Trophoblast cell (in vitro differentiated cells and primary cell): ENCODE measurements around the gene USP16.
A peak's percentile ranks its signal among the peaks of the same experiment; 100 is the strongest.

Source experiments
- DNase-seq, 2 donors: peaks; one replicate each; pipeline ENCODE4 v3.0.0-alpha.2; 2016
- H2AFZ ChIP-seq: 2 replicates; pipeline ENCODE4 v1.6.1; 2013; ENCODE audit warnings: low read length, moderate library complexity, mild to moderate bottlenecking; ENCODE audit not compliant: insufficient read depth, poor library complexity
- H2AK5ac ChIP-seq: 2 replicates; pipeline ENCODE4 v1.6.1; 2013; ENCODE audit warnings: mild to moderate bottlenecking, low read length
- H2BK120ac ChIP-seq: 2 replicates; pipeline ENCODE4 v1.6.1; 2013; ENCODE audit warnings: low read length, mild to moderate bottlenecking, moderate library complexity; ENCODE audit not compliant: insufficient read depth, poor library complexity
- H2BK12ac ChIP-seq: 2 replicates; pipeline ENCODE4 v1.6.1; 2013; ENCODE audit warnings: mild to moderate bottlenecking, low read length, moderate library complexity
- H2BK5ac ChIP-seq: 2 replicates; pipeline ENCODE4 v1.6.1; 2013; ENCODE audit warnings: low read length, low read depth, moderate library complexity, mild to moderate bottlenecking; ENCODE audit not compliant: poor library complexity
- H3K14ac ChIP-seq: 2 replicates; pipeline ENCODE4 v1.6.1; 2013; ENCODE audit warnings: mild to moderate bottlenecking, low read length
- H3K18ac ChIP-seq: 2 replicates; pipeline ENCODE4 v1.6.1; 2013; ENCODE audit warnings: mild to moderate bottlenecking, low read length
- H3K23ac ChIP-seq: 2 replicates; pipeline ENCODE4 v1.6.1; 2013; ENCODE audit warnings: low read length
- H3K27ac ChIP-seq: 2 replicates; pipeline ENCODE4 v1.5.1; 2013; ENCODE audit warnings: low read depth, mild to moderate bottlenecking, inconsistent platforms, low read length, moderate library complexity
- H3K27me3 ChIP-seq: 2 replicates; pipeline ENCODE4 v1.6.1; 2013; ENCODE audit warnings: inconsistent platforms, mild to moderate bottlenecking, low read length, moderate library complexity; ENCODE audit not compliant: insufficient read depth
- H3K36me3 ChIP-seq, 2 experiments: 1 replicate in 1 of 2; 2 replicates in 1 of 2; pipeline ENCODE4 v1.6.1; 2013; ENCODE audit warnings: low read length in 2 of 2, mild to moderate bottlenecking in 2 of 2, moderate library complexity in 1 of 2; ENCODE audit not compliant: insufficient read depth in 2 of 2, control insufficient read depth in 1 of 2
- H3K4ac ChIP-seq: 2 replicates; pipeline ENCODE4 v1.6.1; 2013; ENCODE audit warnings: low read depth, mild to moderate bottlenecking, low read length, moderate library complexity
- H3K4me1 ChIP-seq, 2 experiments: 1 replicate in 1 of 2; 2 replicates in 1 of 2; pipeline ENCODE4 v1.6.1; 2013; ENCODE audit warnings: low read length in 2 of 2, mild to moderate bottlenecking in 2 of 2, moderate library complexity in 1 of 2; ENCODE audit not compliant: insufficient read depth in 2 of 2, control insufficient read depth in 1 of 2
- H3K4me2 ChIP-seq: 2 replicates; pipeline ENCODE4 v1.6.1; 2013; ENCODE audit warnings: inconsistent platforms, mild to moderate bottlenecking, low read length, moderate library complexity
- H3K4me3 ChIP-seq: 2 replicates; pipeline ENCODE4 v1.5.1; 2013; ENCODE audit warnings: mild to moderate bottlenecking, low read depth, low read length, inconsistent platforms
- H3K79me1 ChIP-seq: one replicate; pipeline ENCODE4 v1.6.1; 2013; ENCODE audit warnings: low read length
- H3K79me2 ChIP-seq: 2 replicates; pipeline ENCODE4 v1.6.1; 2013; ENCODE audit warnings: low read length, mild to moderate bottlenecking; ENCODE audit not compliant: control insufficient read depth, insufficient read depth, poor library complexity
- H3K9ac ChIP-seq: 2 replicates; pipeline ENCODE4 v1.6.1; 2013; ENCODE audit warnings: mild to moderate bottlenecking, low read length
- H3K9me3 ChIP-seq: 2 replicates; pipeline ENCODE4 v1.6.1; 2013; ENCODE audit warnings: low read depth, mild to moderate bottlenecking, control low read depth, inconsistent platforms, low read length; ENCODE audit not compliant: insufficient read depth
- H4K12ac ChIP-seq: 2 replicates; pipeline ENCODE4 v1.6.1; 2013; ENCODE audit warnings: low read depth, mild to moderate bottlenecking, low read length, moderate library complexity
- H4K8ac ChIP-seq: 2 replicates; pipeline ENCODE4 v1.6.1; 2013; ENCODE audit warnings: low read depth, mild to moderate bottlenecking, low read length, moderate library complexity
- H4K91ac ChIP-seq: one replicate; pipeline ENCODE4 v1.6.1; 2013; ENCODE audit warnings: low read depth, mild to moderate bottlenecking, low read length, moderate library complexity
- WGBS: extraction: QIAGEN DNeasy Blood & Tissue Kit; methylation state at CpG from one replicate; pipeline ENCODE4 v1.1.7; 2013; ENCODE audit warnings: missing lambda C conversion rate; ENCODE audit not compliant: insufficient read length, insufficient coverage; ENCODE audit errors: extremely low coverage; 5-methylcytosine and 5-hydroxymethylcytosine counted together

The USP16 gene

DNA sequence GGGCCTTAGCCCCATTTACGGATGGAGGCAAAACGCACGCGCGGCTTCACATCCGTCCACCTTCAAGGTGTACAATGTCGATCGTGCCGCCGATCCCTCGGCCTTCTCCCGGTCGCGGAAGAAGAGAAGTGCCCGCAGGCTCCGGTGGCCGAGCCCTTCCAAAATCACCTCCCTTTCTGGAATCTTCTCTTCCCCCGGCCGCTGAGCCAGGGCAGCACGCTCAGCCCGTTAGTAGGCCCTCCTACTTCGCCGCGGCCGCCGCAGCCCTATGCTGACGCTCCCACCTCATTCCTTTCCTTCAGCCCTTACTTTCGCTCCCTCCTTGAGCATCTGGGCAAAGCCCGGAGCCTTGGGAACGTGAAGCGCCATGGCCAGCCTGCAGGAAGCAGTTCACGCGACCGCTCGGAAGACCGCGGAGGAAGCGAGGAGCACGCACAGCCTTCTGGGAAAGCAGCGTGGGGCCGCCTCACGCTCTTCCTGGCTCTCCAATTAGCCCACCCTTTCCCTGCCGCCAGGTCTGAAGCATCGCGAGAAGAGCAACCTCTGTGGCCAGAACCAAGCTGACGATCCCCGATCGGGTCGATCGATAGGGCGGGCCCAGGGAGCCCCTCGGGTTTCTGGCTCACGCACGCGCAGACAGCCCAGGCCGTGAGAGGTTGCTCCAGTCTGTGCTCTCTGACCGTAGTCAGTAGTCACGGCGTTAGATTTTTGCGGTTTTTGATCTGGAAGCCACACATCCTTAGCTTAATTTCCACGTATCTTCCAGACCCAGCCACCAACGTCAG lies 48.9 kb downstream of the USP16 start, which contains the start of gene CCT8:
Gene CCT8, minus strand, starts transcription at position 427 of the 785 bp plus-strand sequence. Its CDS starts 58 bp downstream, at position 369.
- Histone ChIP-seq H3K4me2 (peak within 1 kb of the TSS; percentile 84), H3K4me1 (peaks cover 0 to 2% of the 10 kb centered on the region in 2 experiments)
- WGBS: no CpG with 5 or more reads among the region's 62 CpGs

DNA sequence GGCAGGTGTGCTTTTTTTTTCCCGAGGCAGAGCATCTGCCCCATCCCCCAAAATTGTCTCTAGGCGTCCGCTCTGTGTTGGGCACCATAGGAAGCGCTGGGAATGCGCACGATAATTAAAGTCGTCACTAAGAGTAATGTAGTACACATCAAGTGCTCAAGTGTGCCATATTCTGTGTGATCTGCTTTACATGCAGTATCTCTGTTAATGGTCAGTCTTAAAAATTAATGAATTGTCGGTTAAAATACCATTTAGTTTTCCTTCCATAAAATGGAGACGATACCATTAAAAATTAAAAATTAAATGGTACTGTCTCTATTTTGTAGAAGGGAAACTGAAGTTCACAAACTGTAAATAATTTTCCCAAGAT lies 49.5 kb downstream of the USP16 start:
- H2BK12ac ChIP-seq: no peak overlapping the region
- no peak overlapping the region for H2AK5ac ChIP-seq
- H2BK120ac ChIP-seq: peak overlapping the region; percentile 36
- peak overlapping the region; percentile 84 for H3K4me2 ChIP-seq
- H3K27ac ChIP-seq: peak overlapping the region; percentile 57
- H3K14ac ChIP-seq: peak overlapping the region; percentile 74
- peak overlapping the region; percentile 80 for H4K12ac ChIP-seq
- H2AFZ ChIP-seq: peak overlapping the region; percentile 92
- peak overlapping the region; percentile 94 for H3K9ac ChIP-seq
- H3K4ac ChIP-seq: peak overlapping the region; percentile 39
- no peak overlapping the region for H3K23ac ChIP-seq
- H3K18ac ChIP-seq: no peak overlapping the region
- H3K4me3 ChIP-seq: peak overlapping the region; percentile 79
- H3K36me3 ChIP-seq: no peaks in the 10 kb centered on the region
- H3K79me2 ChIP-seq: peaks cover 15% of the 10 kb centered on the region
- H3K79me1 ChIP-seq: peaks cover 8% of the 10 kb centered on the region
- peak overlapping the region; percentile 65 for H4K91ac ChIP-seq
- peaks cover 0 to 2% of the 10 kb centered on the region in 2 experiments for H3K4me1 ChIP-seq
- H2BK5ac ChIP-seq: peak overlapping the region; percentile 57
- H4K8ac ChIP-seq: peak overlapping the region; percentile 97
- no peak for DNase-seq
- no peaks in the 10 kb centered on the region for H3K27me3 ChIP-seq
- H3K9me3 ChIP-seq: no peaks in the 10 kb centered on the region
- no CpG with 5 or more reads among the region's 9 CpGs for WGBS

More for the DNA sequence above, 48.9 kb downstream of the USP16 start, which contains the start of gene CCT8:
- Histone ChIP-seq H3K23ac (no peak within 1 kb of the TSS), H2AFZ (peak within 1 kb of the TSS; percentile 92), H3K79me1 (peaks cover 8% of the 10 kb centered on the region), H4K8ac (peak within 1 kb of the TSS; percentile 97), H2BK120ac (peak within 1 kb of the TSS; percentile 39), H2BK5ac (peak within 1 kb of the TSS; percentile 60), H2BK12ac (no peak within 1 kb of the TSS), H3K36me3 (peaks cover 2 to 4% of the 10 kb centered on the region in 2 experiments), H3K14ac (peak within 1 kb of the TSS; percentile 87), H3K79me2 (peaks cover 15% of the 10 kb centered on the region), H3K4ac (peak within 1 kb of the TSS; percentile 84), H3K27ac (peak within 1 kb of the TSS; percentile 67), H2AK5ac (peak within 1 kb of the TSS; percentile 1), H3K4me3 (peak within 1 kb of the TSS; percentile 97), H4K12ac (peak within 1 kb of the TSS; percentile 95), H4K91ac (peak within 1 kb of the TSS; percentile 84), H3K9me3 (no peaks in the 10 kb centered on the region), H3K18ac (peak within 1 kb of the TSS; percentile 84), H3K27me3 (no peaks in the 10 kb centered on the region), H3K9ac (peak within 1 kb of the TSS; percentile 96)
- peak; percentile 100 for DNase-seq

DNA sequence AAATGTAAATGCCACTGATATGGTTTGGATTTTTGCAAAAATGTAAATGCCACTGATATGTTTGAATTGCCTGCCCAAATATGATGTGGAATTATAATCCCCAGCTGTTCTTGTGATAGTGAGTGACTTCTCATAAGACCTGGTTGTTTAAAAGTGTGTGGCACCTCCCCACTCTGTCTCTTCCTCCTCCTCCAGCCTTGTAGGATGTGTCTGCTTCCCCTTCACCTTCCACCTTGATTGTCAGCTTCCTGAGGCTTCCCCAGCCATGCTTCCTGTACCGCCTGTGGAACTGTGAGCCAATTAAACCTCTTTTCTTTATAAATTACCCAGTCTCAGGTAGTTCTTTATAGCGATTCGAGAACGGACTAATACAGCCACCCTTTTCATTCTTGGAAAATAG lies 50.3 kb downstream of the USP16 start:
- no CpG with 5 or more reads among the region's 4 CpGs for WGBS
- H3K27ac ChIP-seq: no peak overlapping the region
- H4K12ac ChIP-seq: no peak overlapping the region
- H3K14ac ChIP-seq: no peak overlapping the region
- no peaks in the 10 kb centered on the region for H3K9me3 ChIP-seq
- no peak overlapping the region for H2BK5ac ChIP-seq
- H2BK12ac ChIP-seq: no peak overlapping the region
- H3K18ac ChIP-seq: no peak overlapping the region
- H3K4me3 ChIP-seq: no peak overlapping the region
- no peaks in the 10 kb centered on the region for H3K27me3 ChIP-seq
- H3K4ac ChIP-seq: no peak overlapping the region
- no peak overlapping the region for H2AFZ ChIP-seq
- no peak overlapping the region for H2BK120ac ChIP-seq
- H4K91ac ChIP-seq: no peak overlapping the region
- H3K23ac ChIP-seq: no peak overlapping the region
- no peaks in the 10 kb centered on the region for H3K36me3 ChIP-seq
- no peak for DNase-seq
- peaks cover 8% of the 10 kb centered on the region for H3K79me1 ChIP-seq
- H3K4me1 ChIP-seq: peaks cover 0 to 2% of the 10 kb centered on the region in 2 experiments
- no peak overlapping the region for H2AK5ac ChIP-seq
- H3K79me2 ChIP-seq: peaks cover 15% of the 10 kb centered on the region
- H3K4me2 ChIP-seq: no peak overlapping the region
- no peak overlapping the region for H3K9ac ChIP-seq
- no peak overlapping the region for H4K8ac ChIP-seq

DNA sequence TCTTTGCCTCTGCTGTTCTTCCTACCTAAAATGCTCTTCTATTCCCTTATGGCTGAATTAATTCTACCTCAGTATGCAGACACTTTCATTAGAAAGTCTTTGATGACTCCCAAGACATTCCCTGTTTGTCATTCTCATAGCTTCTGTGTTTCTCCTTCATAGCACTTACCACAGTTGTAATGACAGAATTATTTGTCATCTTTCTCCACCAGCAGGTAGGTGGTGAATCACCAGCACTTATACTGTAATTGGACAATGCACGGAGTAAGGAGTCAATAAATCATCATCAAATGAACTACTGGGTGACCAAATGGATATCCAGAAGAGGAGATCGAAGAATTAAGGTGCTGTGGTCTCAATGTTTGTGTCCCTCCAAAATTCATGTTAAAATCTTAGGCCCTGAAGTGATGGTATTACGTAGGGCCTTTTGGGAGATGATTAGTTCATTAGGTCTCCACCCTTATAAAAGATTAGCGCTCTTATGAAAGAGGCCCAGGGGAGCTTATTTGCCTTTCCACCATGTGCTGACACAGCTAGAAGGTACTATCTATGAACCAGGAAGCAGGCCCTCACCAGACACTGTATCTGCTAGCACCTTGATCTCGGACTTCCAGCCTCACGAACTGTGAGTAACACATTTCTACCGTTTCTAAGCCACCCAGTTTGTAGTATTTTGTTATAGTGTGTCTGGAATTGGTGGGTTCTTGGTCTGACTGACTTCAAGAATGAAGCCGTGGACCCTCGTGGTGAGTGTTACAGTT lies 51.4 kb downstream of the USP16 start:
- Histone ChIP-seq H3K4me1 (peaks cover 0 to 2% of the 10 kb centered on the region in 2 experiments), H3K9me3 (no peaks in the 10 kb centered on the region), H3K27me3 (no peaks in the 10 kb centered on the region), H3K27ac (no peak overlapping the region), H3K36me3 (no peaks in the 10 kb centered on the region), H4K12ac (no peak overlapping the region), H3K79me2 (peaks cover 15% of the 10 kb centered on the region), H3K4me3 (no peak overlapping the region), H4K8ac (no peak overlapping the region), H2AK5ac (no peak overlapping the region), H4K91ac (no peak overlapping the region), H2AFZ (no peak overlapping the region), H2BK5ac (no peak overlapping the region), H3K4me2 (no peak overlapping the region), H3K18ac (no peak overlapping the region), H3K79me1 (peaks cover 8% of the 10 kb centered on the region), H2BK12ac (no peak overlapping the region), H3K23ac (no peak overlapping the region), H3K4ac (no peak overlapping the region), H3K9ac (no peak overlapping the region), H3K14ac (no peak overlapping the region), H2BK120ac (no peak overlapping the region)
- DNase-seq: no peak
- WGBS: no CpG with 5 or more reads among the region's 9 CpGs
